Epidermal melanocyte (primary cell): Measurements from ENCODE around the gene AIG1.
"Not testable (repeated sequence)": the region's sequence is repeated elsewhere in the genome, so short reads cannot be mapped to it uniquely, and the experiment has no call there.

Source experiments
- DNase-seq: peaks from one replicate; pipeline ENCODE4 v3.0.0; 2011; ENCODE audit warnings: low spot score; ENCODE audit not compliant: insufficient read length

AIG1 gene

GRCh38 chr6:143323729-143324470, 263.2 kb downstream of the AIG1 start:
- DNase-seq: no peak

- no peak for DNase-seq
Observed at GRCh38 chr6:143325379-143326140, 264.9 kb downstream of the AIG1 start.

- DNase-seq: no peak
Observed at GRCh38 chr6:143328876-143329275, 268.2 kb downstream of the AIG1 start.

- no peak for DNase-seq
Observed at GRCh38 chr6:143329323-143329722, 268.6 kb downstream of the AIG1 start.

- DNase-seq: no peak
Observed at GRCh38 chr6:143331362-143331761, 270.7 kb downstream of the AIG1 start.

GRCh38 chr6:143332153-143332845, 271.6 kb downstream of the AIG1 start:
- DNase-seq: no peak

GRCh38 chr6:143333081-143333480, 272.4 kb downstream of the AIG1 start:
- DNase-seq: no peak

- DNase-seq: no peak
Observed at GRCh38 chr6:143333749-143334520, 273.2 kb downstream of the AIG1 start.

GRCh38 chr6:143335865-143336264, 275.2 kb downstream of the AIG1 start:
- no peak for DNase-seq

- no peak for DNase-seq
Observed at GRCh38 chr6:143336446-143337152, 275.9 kb downstream of the AIG1 start.

GRCh38 chr6:143337201-143337949, 276.7 kb downstream of the AIG1 start:
- DNase-seq: no peak

GRCh38 chr6:143339223-143339622, 278.5 kb downstream of the AIG1 start:
- no peak for DNase-seq

GRCh38 chr6:143345477-143345876, 284.8 kb downstream of the AIG1 start:
- DNase-seq: not testable (repeated sequence)

- no peak for DNase-seq
Observed at GRCh38 chr6:143346004-143346403, 285.3 kb downstream of the AIG1 start.

GRCh38 chr6:143348531-143348930, 287.8 kb downstream of the AIG1 start:
- no peak for DNase-seq

- no peak for DNase-seq
Observed at GRCh38 chr6:143349530-143349929, 288.8 kb downstream of the AIG1 start.

GRCh38 chr6:143356101-143356880, 295.6 kb downstream of the AIG1 start:
- no peak for DNase-seq

- DNase-seq: no peak
Observed at GRCh38 chr6:143357152-143357551, 296.5 kb downstream of the AIG1 start.

- no peak for DNase-seq
Observed at GRCh38 chr6:143357561-143358255, 297.0 kb downstream of the AIG1 start.
